Peyer's patch (tissue), 4 donors: Measurements from ENCODE around the gene ABCD1.

Source experiments
- POLR2A ChIP-seq, 2 donors: fragments of 450-650 bp; IDR thresholded peaks; one replicate each; pipeline ENCODE4 v1.5.1; 2017; ENCODE audit warnings: antibody characterized with exemption in 2 of 2, mild to moderate bottlenecking in 2 of 2, moderate library complexity in 2 of 2
- TF ChIP-seq, protein P1 (sequence below), 6 experiments: fragments of 450-650 bp in 4 of 6; fragments of 200-600 bp in 2 of 6; sonication (generic) in 1 of 6; IDR thresholded peaks; one replicate each; pipeline ENCODE4 v1.5.1; 2017 to 2019; ENCODE audit warnings: antibody characterized with exemption in 6 of 6, mild to moderate bottlenecking in 3 of 6, moderate library complexity in 1 of 6

DNA sequence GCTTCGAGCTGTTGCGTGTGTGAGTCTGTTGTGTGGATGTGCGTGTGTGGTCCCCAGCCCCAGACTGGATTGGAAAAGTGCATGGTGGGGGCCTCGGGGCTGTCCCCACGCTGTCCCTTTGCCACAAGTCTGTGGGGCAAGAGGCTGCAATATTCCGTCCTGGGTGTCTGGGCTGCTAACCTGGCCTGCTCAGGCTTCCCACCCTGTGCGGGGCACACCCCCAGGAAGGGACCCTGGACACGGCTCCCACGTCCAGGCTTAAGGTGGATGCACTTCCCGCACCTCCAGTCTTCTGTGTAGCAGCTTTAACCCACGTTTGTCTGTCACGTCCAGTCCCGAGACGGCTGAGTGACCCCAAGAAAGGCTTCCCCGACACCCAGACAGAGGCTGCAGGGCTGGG, 28.6 kb upstream of the ABCD1 start:
- TF ChIP-seq, protein P1, sequence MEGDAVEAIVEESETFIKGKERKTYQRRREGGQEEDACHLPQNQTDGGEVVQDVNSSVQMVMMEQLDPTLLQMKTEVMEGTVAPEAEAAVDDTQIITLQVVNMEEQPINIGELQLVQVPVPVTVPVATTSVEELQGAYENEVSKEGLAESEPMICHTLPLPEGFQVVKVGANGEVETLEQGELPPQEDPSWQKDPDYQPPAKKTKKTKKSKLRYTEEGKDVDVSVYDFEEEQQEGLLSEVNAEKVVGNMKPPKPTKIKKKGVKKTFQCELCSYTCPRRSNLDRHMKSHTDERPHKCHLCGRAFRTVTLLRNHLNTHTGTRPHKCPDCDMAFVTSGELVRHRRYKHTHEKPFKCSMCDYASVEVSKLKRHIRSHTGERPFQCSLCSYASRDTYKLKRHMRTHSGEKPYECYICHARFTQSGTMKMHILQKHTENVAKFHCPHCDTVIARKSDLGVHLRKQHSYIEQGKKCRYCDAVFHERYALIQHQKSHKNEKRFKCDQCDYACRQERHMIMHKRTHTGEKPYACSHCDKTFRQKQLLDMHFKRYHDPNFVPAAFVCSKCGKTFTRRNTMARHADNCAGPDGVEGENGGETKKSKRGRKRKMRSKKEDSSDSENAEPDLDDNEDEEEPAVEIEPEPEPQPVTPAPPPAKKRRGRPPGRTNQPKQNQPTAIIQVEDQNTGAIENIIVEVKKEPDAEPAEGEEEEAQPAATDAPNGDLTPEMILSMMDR (IDR thresholded peaks at IDR 0.05), result no peak
- no peak for TF ChIP-seq POLR2A (IDR thresholded peaks at IDR 0.05)
